ENCODE measurements around the gene ARMC10. TPM values are rescaled to one million over a fixed set of nuclear protein-coding genes. Genes with fewer than 3 reads are reported as not detected.
A peak's percentile ranks its signal among the peaks of the same experiment; 100 is the strongest.

The ARMC10 gene
- total and polyA plus RNA-seq, 9 of the 15 experiments (the other 6 are each of a cell fraction or from before 2014, with no cell fraction given): 17.0 to 113 (median 72.6) TPM

GRCh38 chr7:103074519-103075336 is at the start of gene ARMC10, which contains the start of gene FBXL13 (continued):
- peak; percentile 79 for TF ChIP-seq POLR2AphosphoS5 (IDR thresholded peaks at IDR 0.05; ENCODE audit: control insufficient read depth, insufficient read depth, low read depth, low read length)
- TF ChIP-seq L3MBTL2 (IDR thresholded peaks at IDR 0.05): peak; percentile 67; the same call in 1 of the 2 replicates
- peak in 1 of 2 experiments; percentile 32; a peak in 1 of 4 replicates for TF ChIP-seq TBL1XR1 (IDR thresholded peaks at IDR 0.05; ENCODE audit: low read length in 2 of 2)
- TF ChIP-seq ZNF175 (CRISPR knock-in tag; IDR thresholded peaks at IDR 0.05; ENCODE audit: low read depth): no peak
- no peak for TF ChIP-seq ZNF668 (CRISPR knock-in tag; IDR thresholded peaks at IDR 0.05)
- TF ChIP-seq SPI1 (IDR thresholded peaks at IDR 0.05; ENCODE audit: borderline replicate concordance, low read depth, low read length): no peak
- peak; percentile 60 for TF ChIP-seq SUPT5H (IDR thresholded peaks at IDR 0.05)
- no peak; the same call in 1 of the 2 replicates for TF ChIP-seq ATF2 (CRISPR knock-in tag; IDR thresholded peaks at IDR 0.05)
- TF ChIP-seq ARID3A (IDR thresholded peaks at IDR 0.05; ENCODE audit: borderline replicate concordance, low read depth, low read length): no peak
- peak; percentile 73 for TF ChIP-seq ATF7 (IDR thresholded peaks at IDR 0.05)
- TF ChIP-seq SAFB2 (IDR thresholded peaks at IDR 0.05; ENCODE audit: borderline replicate concordance, low read depth, low read length, severe bottlenecking): no peak
- peak; percentile 32 for TF ChIP-seq EGR1 (conservative IDR thresholded peaks at IDR 0.05)
- TF ChIP-seq LEF1 (IDR thresholded peaks at IDR 0.05): no peak; the same call in 1 of the 2 replicates
- TF ChIP-seq ZNF740 (CRISPR knock-in tag; IDR thresholded peaks at IDR 0.05): 0 out of 2 replicates have a peak, but pooled peaks have one; percentile 32
- TF ChIP-seq ZNF740 (tag; IDR thresholded peaks at IDR 0.05): no peak
- no peak for TF ChIP-seq ZNF212 (CRISPR knock-in tag; IDR thresholded peaks at IDR 0.05)
- no peak for TF ChIP-seq SRSF1 (IDR thresholded peaks at IDR 0.05; ENCODE audit: low read depth, low read length)
- peak; percentile 35; the same call in 1 of the 2 replicates for TF ChIP-seq SOX6 (IDR thresholded peaks at IDR 0.05)
- TF ChIP-seq KHSRP (IDR thresholded peaks at IDR 0.05): no peak
- TF ChIP-seq MBD1 (CRISPR knock-in tag; IDR thresholded peaks at IDR 0.05): no peak
- TF ChIP-seq BDP1 (IDR thresholded peaks at IDR 0.05; ENCODE audit: insufficient read depth, insufficient read length): no peak
- TF ChIP-seq BCL6 (CRISPR knock-in tag; IDR thresholded peaks at IDR 0.05): no peak
- no peak for TF ChIP-seq CBX8 (IDR thresholded peaks at IDR 0.05; ENCODE audit: borderline replicate concordance, extremely low read depth, low read depth, low read length, poor library complexity, severe bottlenecking)
- TF ChIP-seq MCM7 (IDR thresholded peaks at IDR 0.05): no peak

Measured in K562 (cell line).